RWPE2 (cell line): ENCODE results near the gene CAPN10.

Source experiments
- ATAC-seq: fragments of 200-7000 bp; cut with Tn5 transposase; 3 replicates; pipeline ENCODE4 v1.9.1; 2021; ENCODE audit warnings: low read depth
- DNase-seq: peaks from one replicate; pipeline ENCODE4 v3.0.0-alpha.2; 2020; ENCODE audit warnings: low spot score
- H3K27ac ChIP-seq: fragments of 450-650 bp; 2 replicates; pipeline ENCODE4 v1.5.1; 2017; ENCODE audit warnings: mild to moderate bottlenecking; ENCODE audit not compliant: poor library complexity, severe bottlenecking
- H3K27me3 ChIP-seq: fragments of 250-450 bp; sonication (Bioruptor Pico); 2 replicates; pipeline ENCODE4 v1.5.1; 2021; ENCODE audit warnings: mild to moderate bottlenecking, moderate library complexity; ENCODE audit not compliant: insufficient read depth, poor library complexity, severe bottlenecking
- H3K36me3 ChIP-seq: fragments of 250-450 bp; sonication (Bioruptor Pico); 2 replicates; pipeline ENCODE4 v1.5.1; 2020; ENCODE audit warnings: low read depth, mild to moderate bottlenecking, moderate library complexity
- H3K4me1 ChIP-seq: fragments of 250-450 bp; sonication (Bioruptor Pico); 2 replicates; pipeline ENCODE4 v1.5.1; 2021; ENCODE audit warnings: mild to moderate bottlenecking, moderate library complexity; ENCODE audit not compliant: insufficient read depth, poor library complexity, severe bottlenecking
- H3K4me3 ChIP-seq: fragments of 250-450 bp; sonication (Bioruptor Pico); 2 replicates; pipeline ENCODE4 v1.5.1; 2021; ENCODE audit warnings: mild to moderate bottlenecking, moderate library complexity; ENCODE audit not compliant: severe bottlenecking
- H3K9me3 ChIP-seq: fragments of 250-450 bp; sonication (Bioruptor Pico); 2 replicates; pipeline ENCODE4 v1.5.1; 2021; ENCODE audit warnings: mild to moderate bottlenecking, moderate library complexity; ENCODE audit not compliant: severe bottlenecking
- TF ChIP-seq, protein P1 (sequence below): fragments of 450-650 bp; IDR thresholded peaks from one replicate; pipeline ENCODE4 v1.5.1; 2017; ENCODE audit warnings: mild to moderate bottlenecking, moderate library complexity; ENCODE audit not compliant: poor library complexity, severe bottlenecking

CAPN10 gene

DNA sequence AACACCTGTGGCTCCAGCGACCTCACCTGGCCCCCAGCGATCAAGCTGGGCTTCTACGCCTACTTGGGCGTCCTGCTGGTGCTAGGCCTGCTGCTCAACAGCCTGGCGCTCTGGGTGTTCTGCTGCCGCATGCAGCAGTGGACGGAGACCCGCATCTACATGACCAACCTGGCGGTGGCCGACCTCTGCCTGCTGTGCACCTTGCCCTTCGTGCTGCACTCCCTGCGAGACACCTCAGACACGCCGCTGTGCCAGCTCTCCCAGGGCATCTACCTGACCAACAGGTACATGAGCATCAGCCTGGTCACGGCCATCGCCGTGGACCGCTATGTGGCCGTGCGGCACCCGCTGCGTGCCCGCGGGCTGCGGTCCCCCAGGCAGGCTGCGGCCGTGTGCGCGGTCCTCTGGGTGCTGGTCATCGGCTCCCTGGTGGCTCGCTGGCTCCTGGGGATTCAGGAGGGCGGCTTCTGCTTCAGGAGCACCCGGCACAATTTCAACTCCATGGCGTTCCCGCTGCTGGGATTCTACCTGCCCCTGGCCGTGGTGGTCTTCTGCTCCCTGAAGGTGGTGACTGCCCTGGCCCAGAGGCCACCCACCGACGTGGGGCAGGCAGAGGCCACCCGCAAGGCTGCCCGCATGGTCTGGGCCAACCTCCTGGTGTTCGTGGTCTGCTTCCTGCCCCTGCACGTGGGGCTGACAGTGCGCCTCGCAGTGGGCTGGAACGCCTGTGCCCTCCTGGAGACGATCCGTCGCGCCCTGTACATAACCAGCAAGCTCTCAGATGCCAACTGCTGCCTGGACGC lies 43.6 kb downstream of the CAPN10 start:
- no peaks in the 10 kb centered on the region for H3K36me3 ChIP-seq
- TF ChIP-seq, protein P1, sequence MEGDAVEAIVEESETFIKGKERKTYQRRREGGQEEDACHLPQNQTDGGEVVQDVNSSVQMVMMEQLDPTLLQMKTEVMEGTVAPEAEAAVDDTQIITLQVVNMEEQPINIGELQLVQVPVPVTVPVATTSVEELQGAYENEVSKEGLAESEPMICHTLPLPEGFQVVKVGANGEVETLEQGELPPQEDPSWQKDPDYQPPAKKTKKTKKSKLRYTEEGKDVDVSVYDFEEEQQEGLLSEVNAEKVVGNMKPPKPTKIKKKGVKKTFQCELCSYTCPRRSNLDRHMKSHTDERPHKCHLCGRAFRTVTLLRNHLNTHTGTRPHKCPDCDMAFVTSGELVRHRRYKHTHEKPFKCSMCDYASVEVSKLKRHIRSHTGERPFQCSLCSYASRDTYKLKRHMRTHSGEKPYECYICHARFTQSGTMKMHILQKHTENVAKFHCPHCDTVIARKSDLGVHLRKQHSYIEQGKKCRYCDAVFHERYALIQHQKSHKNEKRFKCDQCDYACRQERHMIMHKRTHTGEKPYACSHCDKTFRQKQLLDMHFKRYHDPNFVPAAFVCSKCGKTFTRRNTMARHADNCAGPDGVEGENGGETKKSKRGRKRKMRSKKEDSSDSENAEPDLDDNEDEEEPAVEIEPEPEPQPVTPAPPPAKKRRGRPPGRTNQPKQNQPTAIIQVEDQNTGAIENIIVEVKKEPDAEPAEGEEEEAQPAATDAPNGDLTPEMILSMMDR, result no peak
- no peaks in the 10 kb centered on the region for H3K4me1 ChIP-seq
- H3K4me3 ChIP-seq, result no peak overlapping the region
- H3K27ac ChIP-seq, result no peak overlapping the region
- no peaks in the 10 kb centered on the region for H3K27me3 ChIP-seq
- ATAC-seq (no peak), DNase-seq (no peak)
- H3K9me3 ChIP-seq, result peaks cover 8% of the 10 kb centered on the region

DNA sequence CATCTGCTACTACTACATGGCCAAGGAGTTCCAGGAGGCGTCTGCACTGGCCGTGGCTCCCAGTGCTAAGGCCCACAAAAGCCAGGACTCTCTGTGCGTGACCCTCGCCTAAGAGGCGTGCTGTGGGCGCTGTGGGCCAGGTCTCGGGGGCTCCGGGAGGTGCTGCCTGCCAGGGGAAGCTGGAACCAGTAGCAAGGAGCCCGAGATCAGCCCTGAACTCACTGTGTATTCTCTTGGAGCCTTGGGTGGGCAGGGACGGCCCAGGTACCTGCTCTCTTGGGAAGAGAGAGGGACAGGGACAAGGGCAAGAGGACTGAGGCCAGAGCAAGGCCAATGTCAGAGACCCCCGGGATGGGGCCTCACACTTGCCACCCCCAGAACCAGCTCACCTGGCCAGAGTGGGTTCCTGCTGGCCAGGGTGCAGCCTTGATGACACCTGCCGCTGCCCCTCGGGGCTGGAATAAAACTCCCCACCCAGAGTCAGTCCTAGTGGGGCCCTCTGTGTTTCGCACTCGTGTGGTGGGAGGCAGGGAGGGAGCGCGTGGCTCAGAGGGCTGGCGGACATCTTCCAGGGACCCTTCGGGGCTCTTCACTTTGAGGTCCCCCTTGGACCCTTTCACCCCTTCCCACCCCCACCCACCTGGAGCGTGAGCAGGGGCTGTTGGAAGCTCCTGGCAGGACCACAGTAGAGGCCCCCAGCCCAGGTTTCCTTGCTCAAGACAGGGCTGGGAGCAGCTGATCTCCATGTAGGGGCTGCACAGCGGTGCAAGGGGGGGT lies 44.4 kb downstream of the CAPN10 start:
- no peak overlapping the region for H3K4me3 ChIP-seq
- H3K27me3 ChIP-seq, result no peaks in the 10 kb centered on the region
- TF ChIP-seq, protein P1, result no peak
- DNase-seq (no peak), ATAC-seq (no peak)
- H3K9me3 ChIP-seq, result peaks cover 8% of the 10 kb centered on the region
- H3K27ac ChIP-seq, result no peak overlapping the region
- H3K4me1 ChIP-seq, result no peaks in the 10 kb centered on the region
- no peaks in the 10 kb centered on the region for H3K36me3 ChIP-seq

DNA sequence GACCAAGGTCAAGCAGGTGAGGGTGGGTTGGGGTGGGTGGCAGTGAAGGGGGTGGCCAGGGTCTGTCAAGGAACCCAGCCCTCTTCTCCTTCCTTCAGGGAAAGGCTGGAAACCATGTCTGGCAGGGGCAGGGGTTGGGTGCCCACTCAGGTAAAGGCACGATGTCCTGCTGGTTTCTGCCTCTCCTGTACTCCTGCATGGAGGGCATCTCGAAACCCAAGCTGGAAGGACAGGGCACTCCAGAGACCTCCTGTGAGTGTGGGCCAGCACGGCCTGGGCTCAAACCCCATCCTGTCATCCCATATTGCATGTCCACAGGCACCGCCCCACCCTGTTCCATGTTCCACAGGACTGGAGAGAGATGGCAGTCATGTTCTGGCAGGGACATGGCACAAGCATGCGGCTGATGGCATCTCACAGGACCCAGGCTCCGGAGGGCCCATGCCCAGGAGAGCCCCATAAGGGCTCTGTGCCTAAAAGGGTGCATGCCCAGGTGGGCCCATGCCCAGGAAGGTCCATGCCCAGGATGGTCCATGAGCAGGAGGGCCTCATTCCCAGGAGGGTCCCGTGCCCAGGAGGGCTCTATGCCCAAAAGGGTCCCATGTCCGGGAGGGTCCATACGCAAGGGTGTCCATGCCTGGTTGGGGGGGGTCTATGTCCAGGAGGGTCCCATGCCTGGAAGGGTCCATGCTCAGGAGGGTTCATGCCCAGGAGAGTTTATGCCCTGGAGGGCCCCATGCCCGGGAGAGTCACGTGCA lies 45.2 kb downstream of the CAPN10 start:
- H3K4me1 ChIP-seq, result no peaks in the 10 kb centered on the region
- H3K9me3 ChIP-seq, result peaks cover 8% of the 10 kb centered on the region
- ATAC-seq (no peak), DNase-seq (no peak)
- H3K4me3 ChIP-seq, result no peak overlapping the region
- H3K36me3 ChIP-seq, result no peaks in the 10 kb centered on the region
- TF ChIP-seq, protein P1, result no peak
- no peaks in the 10 kb centered on the region for H3K27me3 ChIP-seq
- no peak overlapping the region for H3K27ac ChIP-seq

DNA sequence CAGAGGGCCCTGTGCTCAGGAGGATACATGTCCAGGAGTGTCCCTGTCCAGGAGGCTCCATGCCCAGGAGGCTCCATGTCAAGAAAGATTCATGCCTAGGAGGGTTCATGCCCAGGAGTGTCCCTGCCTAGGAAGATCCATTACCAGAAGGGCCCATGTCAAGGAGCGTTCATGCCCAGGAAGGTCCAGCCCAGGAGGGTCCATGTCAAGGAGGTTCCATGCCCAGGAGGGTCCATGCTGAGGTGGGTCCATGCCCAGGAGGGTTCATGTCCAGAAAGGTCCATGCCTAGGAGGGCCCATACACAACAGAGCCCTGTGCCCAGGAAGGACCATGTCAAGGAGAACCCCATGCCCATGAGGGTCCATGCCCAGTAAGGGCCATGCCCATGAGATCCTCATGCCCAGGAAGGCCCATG lies 45.8 kb downstream of the CAPN10 start:
- no peaks in the 10 kb centered on the region for H3K36me3 ChIP-seq
- DNase-seq, result no peak
- ATAC-seq, result no peak
- no peak overlapping the region for H3K27ac ChIP-seq
- H3K9me3 ChIP-seq, result peaks cover 8% of the 10 kb centered on the region
- H3K4me1 ChIP-seq, result no peaks in the 10 kb centered on the region
- H3K27me3 ChIP-seq, result no peaks in the 10 kb centered on the region
- no peak overlapping the region for H3K4me3 ChIP-seq
- TF ChIP-seq, protein P1, result no peak
